ENCODE results near the gene SBNO1.
"Not testable (repeated sequence)": the region's sequence is repeated elsewhere in the genome, so short reads cannot be mapped to it uniquely, and the experiment has no call there.

The SBNO1 gene

DNA sequence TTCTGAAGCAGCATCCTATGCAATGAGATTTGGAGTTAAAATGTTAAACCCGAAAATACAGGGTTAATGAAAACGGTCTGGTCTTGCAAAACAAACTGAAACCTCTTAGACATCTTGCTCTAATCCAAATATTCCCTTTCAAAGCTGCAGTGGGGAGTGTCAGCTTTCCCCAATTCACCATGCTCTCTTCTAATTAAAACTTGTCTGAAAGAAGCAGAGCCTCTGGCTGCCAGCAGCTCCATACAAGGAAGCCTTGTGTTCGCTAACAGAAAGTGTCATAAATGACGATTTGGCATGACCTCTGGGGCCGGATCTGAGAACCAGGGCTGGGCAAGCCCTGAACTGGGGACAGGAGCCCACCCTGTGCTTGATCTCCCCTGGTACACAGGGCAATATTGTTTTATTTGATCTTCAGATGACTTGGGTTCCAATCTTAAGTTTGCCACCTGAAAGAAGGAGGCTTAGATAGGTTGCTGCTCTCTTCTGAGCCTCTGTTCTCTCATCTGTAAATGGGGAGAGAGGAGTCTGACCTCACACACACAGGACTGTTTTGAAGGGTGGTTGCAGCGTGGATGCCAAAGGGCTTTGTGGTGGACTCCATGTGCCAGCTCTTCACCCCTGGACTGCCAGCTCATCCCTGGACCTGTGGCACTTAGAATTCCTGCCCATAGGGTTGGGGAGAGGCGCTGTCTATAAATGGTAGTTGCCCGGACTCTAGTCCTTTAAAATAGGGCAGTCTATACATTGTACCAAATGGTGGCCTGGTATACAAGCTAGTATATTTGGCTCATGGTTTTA is 27.1 kb upstream of the SBNO1 start:
- no peak overlapping the region for H3K27ac ChIP-seq
- TF ChIP-seq ZFX (IDR thresholded peaks at IDR 0.05): no peak
- TF ChIP-seq, protein P1, sequence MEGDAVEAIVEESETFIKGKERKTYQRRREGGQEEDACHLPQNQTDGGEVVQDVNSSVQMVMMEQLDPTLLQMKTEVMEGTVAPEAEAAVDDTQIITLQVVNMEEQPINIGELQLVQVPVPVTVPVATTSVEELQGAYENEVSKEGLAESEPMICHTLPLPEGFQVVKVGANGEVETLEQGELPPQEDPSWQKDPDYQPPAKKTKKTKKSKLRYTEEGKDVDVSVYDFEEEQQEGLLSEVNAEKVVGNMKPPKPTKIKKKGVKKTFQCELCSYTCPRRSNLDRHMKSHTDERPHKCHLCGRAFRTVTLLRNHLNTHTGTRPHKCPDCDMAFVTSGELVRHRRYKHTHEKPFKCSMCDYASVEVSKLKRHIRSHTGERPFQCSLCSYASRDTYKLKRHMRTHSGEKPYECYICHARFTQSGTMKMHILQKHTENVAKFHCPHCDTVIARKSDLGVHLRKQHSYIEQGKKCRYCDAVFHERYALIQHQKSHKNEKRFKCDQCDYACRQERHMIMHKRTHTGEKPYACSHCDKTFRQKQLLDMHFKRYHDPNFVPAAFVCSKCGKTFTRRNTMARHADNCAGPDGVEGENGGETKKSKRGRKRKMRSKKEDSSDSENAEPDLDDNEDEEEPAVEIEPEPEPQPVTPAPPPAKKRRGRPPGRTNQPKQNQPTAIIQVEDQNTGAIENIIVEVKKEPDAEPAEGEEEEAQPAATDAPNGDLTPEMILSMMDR (conservative IDR thresholded peaks at IDR 0.05): no peak

DNA sequence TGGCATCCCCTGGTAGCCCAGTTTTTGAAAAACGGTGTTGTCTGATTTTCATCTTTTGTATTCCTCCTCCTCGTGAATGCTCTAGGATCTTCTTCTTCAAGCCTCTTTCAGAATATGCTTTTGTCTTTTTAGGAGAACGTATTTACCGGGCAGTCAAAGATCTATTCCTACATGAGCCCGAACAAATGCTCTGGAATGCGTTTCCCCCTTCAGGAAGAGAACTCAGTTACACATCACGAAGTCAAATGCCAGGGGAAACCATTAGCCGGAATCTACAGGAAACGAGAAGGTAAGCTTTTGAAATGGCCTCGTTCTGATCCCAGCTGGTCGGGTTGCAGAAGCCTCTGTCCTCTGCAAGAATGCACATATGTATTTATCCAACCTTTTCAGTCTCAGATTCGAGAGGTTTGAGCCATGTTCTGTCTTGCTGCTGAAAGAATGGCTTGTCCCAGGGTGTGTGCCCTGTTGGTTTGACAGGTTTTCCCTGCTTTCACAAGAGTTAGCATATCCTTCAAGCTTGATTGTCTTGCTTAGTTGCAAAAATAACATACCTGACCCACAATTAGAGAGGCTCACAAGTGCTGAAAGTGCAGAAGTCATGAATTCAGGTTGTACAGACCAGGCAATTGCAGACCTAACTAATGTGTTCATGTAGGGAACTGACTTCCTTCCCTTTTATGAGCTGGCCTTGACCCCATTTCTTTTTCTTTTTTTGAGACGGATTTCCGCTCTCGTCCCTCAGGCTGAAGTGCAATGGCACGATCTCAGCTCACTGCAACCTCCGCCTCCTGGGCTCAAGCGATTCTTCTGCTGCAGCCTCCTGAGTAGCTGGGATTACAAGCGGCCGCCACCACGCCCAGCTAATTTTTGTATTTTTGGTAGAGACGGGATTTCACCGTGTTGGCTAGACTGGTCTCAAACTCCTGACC is 26.1 kb upstream of the SBNO1 start:
- peak overlapping the region; percentile 85 for H3K27ac ChIP-seq
- TF ChIP-seq ZFX (IDR thresholded peaks at IDR 0.05): no peak
- TF ChIP-seq, protein P1 (conservative IDR thresholded peaks at IDR 0.05): no peak

DNA sequence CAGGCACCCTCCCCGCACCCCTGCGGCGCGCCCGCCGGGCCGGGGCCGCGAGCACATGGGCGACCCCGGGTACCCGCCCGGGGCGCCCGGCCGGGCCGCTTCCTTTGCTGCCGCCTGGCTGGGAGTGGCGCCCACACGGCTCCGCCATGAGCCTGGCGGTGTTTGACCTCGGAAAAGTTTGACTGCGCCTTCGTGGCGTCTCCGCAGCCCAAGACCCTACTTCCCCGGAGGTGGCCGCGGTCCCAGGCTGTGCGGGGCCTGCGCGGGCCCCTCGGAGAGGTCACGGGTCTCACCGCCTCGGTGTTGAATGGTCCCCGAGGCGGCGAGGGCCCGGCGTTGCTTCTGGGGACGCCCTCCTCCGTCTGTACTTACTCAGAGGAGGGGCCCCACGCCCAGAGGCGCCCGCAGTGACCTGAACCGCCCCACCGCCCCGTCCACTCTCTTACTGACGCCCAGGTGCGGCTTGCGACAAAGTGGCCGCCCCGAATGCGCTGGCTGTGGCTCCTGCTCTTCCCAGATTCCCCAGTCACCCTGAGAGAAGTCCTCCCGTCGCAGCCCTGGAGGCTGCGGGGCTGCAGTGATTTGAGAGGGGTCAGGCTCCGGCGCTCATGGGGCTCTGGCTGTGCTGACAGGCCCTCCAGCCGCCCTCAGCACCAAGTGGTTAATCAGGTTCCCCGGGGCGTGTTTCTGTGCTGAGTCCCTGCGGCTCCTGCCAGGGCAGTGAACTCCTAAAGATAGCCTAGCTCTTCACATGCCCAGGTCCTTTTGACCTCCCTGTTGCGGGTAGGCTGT is 25.1 kb upstream of the SBNO1 start:
- H3K27ac ChIP-seq: peak overlapping the region; percentile 85
- TF ChIP-seq, protein P1 (conservative IDR thresholded peaks at IDR 0.05): no peak
- peak; percentile 66 for TF ChIP-seq ZFX (IDR thresholded peaks at IDR 0.05)

DNA sequence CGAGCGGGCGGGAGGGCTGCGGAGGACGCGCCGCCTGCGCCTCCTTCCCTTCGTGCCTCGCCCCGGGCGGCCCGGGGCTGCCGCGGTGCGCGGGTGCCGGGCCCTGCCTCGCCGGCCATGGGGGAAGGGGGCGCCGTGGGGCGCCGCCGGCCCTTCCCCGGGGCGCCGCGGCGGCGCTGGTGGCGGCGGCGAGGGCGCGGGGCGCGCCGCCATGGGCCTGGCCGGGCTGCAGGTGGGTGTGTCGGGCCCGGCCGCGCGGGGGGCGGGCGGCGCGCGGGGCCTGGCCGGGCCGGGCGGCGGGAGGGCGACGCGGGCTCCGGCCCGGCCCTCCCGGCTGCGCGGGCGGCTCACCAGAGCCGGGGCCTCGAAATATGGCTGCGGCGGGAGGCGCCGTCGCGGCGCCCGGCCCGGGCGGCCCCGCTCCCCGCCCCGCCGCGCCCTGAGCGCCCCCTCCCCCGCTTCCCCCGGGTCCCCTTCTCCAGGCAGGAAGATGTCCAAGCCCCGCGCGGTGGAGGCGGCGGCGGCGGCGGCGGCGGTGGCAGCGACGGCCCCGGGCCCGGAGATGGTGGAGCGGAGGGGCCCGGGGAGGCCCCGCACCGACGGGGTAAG is 24.4 kb upstream of the SBNO1 start:
- TF ChIP-seq, protein P1 (conservative IDR thresholded peaks at IDR 0.05): no peak
- no peak for TF ChIP-seq ZFX (IDR thresholded peaks at IDR 0.05)
- peak overlapping the region; percentile 85 for H3K27ac ChIP-seq

DNA sequence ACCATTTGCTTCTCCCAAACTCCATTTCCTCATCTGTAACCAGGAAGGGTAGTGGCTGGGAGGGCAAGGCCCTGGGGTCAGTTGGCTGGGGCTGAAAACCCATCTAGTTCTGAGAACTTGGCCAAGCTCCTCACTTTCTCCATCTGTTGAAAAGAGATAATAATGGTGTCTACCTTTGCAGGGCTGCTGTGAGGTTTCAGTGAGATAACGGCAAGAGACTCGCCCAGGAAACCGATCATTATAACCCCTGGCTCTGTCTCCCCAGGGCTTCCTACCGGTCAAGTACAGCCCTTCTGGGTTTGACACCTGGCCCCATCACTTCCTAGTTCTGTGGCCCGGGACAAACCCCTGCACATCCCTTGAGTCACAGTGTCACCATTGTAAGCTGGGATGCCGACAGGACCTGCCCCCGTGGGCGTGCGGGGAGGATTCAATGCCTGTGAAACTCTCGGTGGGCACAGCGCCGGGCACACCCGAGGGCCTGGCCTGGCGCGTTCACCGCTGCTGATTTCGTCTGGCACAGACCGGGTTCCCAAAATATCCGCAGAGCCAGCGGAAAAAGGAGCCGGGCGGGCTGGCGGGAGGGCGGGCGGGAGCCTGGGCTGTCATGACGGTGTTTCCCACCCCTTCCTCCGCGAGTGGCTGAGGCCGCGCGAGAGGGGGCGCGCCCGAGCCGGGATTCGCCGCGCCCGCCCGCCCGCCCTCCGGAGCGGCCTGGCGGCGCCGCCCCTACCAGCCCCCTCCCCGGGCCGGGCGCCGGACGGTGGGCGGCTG is 23.7 kb upstream of the SBNO1 start:
- H3K27ac ChIP-seq: peak overlapping the region; percentile 85
- TF ChIP-seq ZFX (IDR thresholded peaks at IDR 0.05): no peak
- TF ChIP-seq, protein P1 (conservative IDR thresholded peaks at IDR 0.05): no peak

DNA sequence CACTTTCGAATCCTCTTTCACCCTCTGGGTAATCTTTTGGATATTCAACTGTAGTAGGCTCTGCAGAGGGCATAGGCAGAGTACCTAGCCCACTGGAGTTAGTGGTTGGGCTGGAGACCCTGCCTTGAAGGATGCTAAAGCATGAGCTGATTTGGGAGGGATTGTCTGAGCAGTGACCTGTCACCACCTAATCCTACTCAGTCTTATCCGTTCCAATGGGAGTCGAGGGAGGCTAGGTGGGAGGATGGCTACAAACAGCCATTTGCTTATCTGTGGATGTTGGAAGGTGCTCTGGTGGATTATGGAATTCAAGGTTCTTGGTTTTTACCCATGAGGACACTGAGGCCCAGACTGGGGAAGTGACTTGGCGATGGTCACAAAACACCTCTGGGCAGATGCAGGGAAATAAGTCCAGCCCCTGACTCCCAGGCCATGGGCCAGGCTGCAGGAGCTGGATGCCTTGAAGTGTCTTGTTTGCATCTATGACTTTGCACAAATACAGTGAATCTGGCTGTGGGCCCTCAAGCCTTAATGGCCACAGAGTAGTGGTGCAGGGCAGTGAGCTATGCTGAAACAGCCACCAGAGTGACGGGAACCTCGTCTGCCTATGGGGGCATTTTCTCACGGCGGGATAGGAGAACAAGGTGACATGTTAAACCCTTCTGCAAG is 23.0 kb upstream of the SBNO1 start:
- TF ChIP-seq, protein P1 (conservative IDR thresholded peaks at IDR 0.05): no peak
- no peak for TF ChIP-seq ZFX (IDR thresholded peaks at IDR 0.05)
- H3K27ac ChIP-seq: peak overlapping the region; percentile 85

DNA sequence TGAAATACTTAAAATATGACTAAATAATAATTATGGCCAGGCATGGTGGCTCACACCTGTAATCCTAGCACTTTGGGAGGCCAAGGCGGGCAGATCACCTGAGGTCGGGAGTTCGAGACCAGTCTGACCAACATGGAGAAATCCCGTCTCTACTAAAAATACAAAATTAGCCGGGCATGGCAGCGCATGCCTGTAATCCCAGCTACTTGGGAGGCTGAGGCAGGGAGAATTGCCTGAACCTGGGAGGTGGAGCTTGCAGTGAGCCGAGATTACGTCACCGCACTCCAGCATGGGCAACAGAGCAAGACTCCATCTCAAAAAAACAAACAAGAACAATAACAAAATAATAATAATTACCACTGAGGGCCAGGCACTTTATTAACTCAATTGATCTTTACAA is 20.9 kb upstream of the SBNO1 start:
- not testable (repeated sequence) for H3K27ac ChIP-seq

Measured in C4-2B (cell line).